DOHH2 (cell line): Measurements from ENCODE around the gene DYRK1A.

Experiments used
- EZH2phosphoT487 ChIP-seq: fragments of 200-600 bp; sonication (generic); IDR thresholded peaks from 2 replicates; pipeline ENCODE4 v1.6.1; 2017; ENCODE audit warnings: borderline replicate concordance, mild to moderate bottlenecking, antibody characterized with exemption, low read length, moderate library complexity, mixed read lengths
- TF ChIP-seq, protein P1 (sequence below): fragments of 200-600 bp; sonication (generic); IDR thresholded peaks from one replicate; pipeline ENCODE4 v1.5.1; 2014; ENCODE audit warnings: antibody characterized with exemption, mild to moderate bottlenecking, low read depth, low read length; ENCODE audit not compliant: poor library complexity, severe bottlenecking

GRCh38 chr21:37560385-37560784 is 193.8 kb downstream of the DYRK1A start:
- TF ChIP-seq, protein P1, sequence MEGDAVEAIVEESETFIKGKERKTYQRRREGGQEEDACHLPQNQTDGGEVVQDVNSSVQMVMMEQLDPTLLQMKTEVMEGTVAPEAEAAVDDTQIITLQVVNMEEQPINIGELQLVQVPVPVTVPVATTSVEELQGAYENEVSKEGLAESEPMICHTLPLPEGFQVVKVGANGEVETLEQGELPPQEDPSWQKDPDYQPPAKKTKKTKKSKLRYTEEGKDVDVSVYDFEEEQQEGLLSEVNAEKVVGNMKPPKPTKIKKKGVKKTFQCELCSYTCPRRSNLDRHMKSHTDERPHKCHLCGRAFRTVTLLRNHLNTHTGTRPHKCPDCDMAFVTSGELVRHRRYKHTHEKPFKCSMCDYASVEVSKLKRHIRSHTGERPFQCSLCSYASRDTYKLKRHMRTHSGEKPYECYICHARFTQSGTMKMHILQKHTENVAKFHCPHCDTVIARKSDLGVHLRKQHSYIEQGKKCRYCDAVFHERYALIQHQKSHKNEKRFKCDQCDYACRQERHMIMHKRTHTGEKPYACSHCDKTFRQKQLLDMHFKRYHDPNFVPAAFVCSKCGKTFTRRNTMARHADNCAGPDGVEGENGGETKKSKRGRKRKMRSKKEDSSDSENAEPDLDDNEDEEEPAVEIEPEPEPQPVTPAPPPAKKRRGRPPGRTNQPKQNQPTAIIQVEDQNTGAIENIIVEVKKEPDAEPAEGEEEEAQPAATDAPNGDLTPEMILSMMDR, result no peak
- TF ChIP-seq EZH2phosphoT487, result no peak
